ENCODE data around the gene KSR2.

The KSR2 gene

DNA sequence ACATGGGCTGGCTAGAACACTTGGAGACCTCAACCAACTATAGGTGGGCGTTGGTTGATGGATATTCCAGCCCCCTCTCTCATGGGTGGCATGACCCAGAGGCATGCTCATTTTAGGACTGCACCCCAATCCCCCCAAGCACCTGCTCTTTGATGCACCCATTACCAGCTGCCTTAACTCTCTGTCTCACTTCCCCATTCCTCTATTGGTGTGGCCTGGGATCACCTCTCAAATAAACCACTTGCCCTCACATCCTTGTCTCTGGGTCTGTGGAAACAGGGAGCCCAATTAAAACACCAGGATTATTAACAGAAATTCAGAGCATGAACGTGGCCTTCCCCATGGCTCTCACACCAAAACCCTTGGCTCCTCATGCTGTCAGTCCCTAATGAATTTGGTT is 405.1 kb downstream of the KSR2 start:
- H3K9me3 ChIP-seq (ENCODE audit: control insufficient read depth, low read length): no peaks in the 10 kb centered on the region
- no peak overlapping the region for H3K9ac ChIP-seq
- H2AFZ ChIP-seq: no peak overlapping the region
- H3K36me3 ChIP-seq (ENCODE audit: control insufficient read depth, insufficient read depth, low read length): no peaks in the 10 kb centered on the region
- no peak overlapping the region for H3K27ac ChIP-seq
- no peaks in the 10 kb centered on the region for H3K27me3 ChIP-seq (ENCODE audit: control insufficient read depth, insufficient read depth, low read length)
- no peak overlapping the region for H3K4me2 ChIP-seq (ENCODE audit: low read length)
- no peaks in the 10 kb centered on the region for H3K4me1 ChIP-seq
- H3K79me2 ChIP-seq: no peaks in the 10 kb centered on the region
- H3K4me3 ChIP-seq (ENCODE audit: low read depth, low read length): no peak overlapping the region
- TF ChIP-seq, protein P1, sequence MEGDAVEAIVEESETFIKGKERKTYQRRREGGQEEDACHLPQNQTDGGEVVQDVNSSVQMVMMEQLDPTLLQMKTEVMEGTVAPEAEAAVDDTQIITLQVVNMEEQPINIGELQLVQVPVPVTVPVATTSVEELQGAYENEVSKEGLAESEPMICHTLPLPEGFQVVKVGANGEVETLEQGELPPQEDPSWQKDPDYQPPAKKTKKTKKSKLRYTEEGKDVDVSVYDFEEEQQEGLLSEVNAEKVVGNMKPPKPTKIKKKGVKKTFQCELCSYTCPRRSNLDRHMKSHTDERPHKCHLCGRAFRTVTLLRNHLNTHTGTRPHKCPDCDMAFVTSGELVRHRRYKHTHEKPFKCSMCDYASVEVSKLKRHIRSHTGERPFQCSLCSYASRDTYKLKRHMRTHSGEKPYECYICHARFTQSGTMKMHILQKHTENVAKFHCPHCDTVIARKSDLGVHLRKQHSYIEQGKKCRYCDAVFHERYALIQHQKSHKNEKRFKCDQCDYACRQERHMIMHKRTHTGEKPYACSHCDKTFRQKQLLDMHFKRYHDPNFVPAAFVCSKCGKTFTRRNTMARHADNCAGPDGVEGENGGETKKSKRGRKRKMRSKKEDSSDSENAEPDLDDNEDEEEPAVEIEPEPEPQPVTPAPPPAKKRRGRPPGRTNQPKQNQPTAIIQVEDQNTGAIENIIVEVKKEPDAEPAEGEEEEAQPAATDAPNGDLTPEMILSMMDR (IDR thresholded peaks at IDR 0.05): no peak

DNA sequence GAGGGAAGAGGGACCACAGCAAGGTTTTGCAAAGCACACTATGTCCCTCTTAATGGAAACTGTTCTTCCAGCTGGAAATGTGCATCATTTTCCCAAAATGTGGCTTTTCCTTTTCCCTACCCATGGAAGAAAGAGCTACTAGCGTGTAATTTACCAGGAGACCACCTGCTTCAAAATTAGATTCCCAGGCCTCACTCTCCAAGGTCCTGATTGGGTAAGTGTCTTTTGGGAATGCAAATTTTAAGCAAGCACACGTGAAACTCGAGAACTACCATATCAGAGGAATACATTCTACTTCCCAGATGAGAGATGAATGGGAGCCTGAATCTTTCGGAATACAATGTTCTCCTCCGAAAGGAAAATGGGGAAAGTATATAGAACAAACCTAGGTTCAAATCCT is 405.8 kb downstream of the KSR2 start:
- Histone ChIP-seq H3K79me2 (no peaks in the 10 kb centered on the region), H3K4me1 (no peaks in the 10 kb centered on the region), H3K9me3 (ENCODE audit: control insufficient read depth, low read length) (no peaks in the 10 kb centered on the region), H3K27me3 (ENCODE audit: control insufficient read depth, insufficient read depth, low read length) (no peaks in the 10 kb centered on the region), H3K27ac (no peak overlapping the region), H3K9ac (no peak overlapping the region), H2AFZ (no peak overlapping the region), H3K4me3 (ENCODE audit: low read depth, low read length) (no peak overlapping the region), H3K4me2 (ENCODE audit: low read length) (no peak overlapping the region), H3K36me3 (ENCODE audit: control insufficient read depth, insufficient read depth, low read length) (no peaks in the 10 kb centered on the region)
- TF ChIP-seq, protein P1 (IDR thresholded peaks at IDR 0.05): no peak

DNA sequence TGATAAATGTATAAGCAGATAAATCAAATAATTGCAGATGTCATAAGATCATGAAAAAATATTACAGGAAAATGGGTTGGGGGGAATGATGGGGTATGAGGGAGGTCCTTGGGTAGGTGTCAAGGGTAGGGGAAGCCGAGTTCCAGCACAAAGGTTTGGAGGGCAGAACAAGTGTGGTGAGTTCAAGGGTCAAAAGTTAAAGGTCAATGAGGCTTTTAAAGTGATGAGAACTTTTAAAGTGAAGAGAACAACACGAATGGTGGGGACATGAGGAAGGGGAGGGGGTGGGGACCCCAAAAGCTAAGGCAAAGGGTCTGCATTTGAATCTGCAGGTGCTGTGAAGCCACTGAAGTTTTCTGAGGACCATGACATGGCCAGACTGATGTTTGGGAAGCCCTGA is 406.8 kb downstream of the KSR2 start:
- H3K36me3 ChIP-seq (ENCODE audit: control insufficient read depth, insufficient read depth, low read length): no peaks in the 10 kb centered on the region
- H3K4me2 ChIP-seq (ENCODE audit: low read length): no peak overlapping the region
- H2AFZ ChIP-seq: no peak overlapping the region
- no peaks in the 10 kb centered on the region for H3K4me1 ChIP-seq
- no peaks in the 10 kb centered on the region for H3K79me2 ChIP-seq
- no peak overlapping the region for H3K9ac ChIP-seq
- H3K9me3 ChIP-seq (ENCODE audit: control insufficient read depth, low read length): no peaks in the 10 kb centered on the region
- no peak overlapping the region for H3K27ac ChIP-seq
- H3K27me3 ChIP-seq (ENCODE audit: control insufficient read depth, insufficient read depth, low read length): no peaks in the 10 kb centered on the region
- TF ChIP-seq, protein P1 (IDR thresholded peaks at IDR 0.05): no peak
- H3K4me3 ChIP-seq (ENCODE audit: low read depth, low read length): no peak overlapping the region

DNA sequence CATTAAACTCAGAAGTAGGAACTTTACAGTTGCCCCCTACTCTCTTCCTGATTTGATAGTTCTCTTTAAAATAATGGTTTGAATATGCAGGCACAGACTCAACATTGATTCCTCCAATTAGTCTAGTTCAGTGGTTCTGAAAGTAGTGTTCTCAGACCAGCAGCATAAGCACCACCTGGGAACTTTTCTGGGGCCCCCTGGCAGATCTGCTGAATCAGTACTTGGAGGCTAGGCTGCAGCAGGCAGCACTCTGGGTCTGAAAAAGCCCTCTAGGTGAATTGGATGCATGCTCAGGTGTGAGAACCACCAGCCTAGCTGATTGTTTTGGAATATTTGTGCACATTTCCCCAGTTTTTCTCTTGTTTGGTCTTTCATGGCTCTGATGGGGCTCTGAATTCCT is 408.8 kb downstream of the KSR2 start:
- no peak overlapping the region for H3K4me3 ChIP-seq (ENCODE audit: low read depth, low read length)
- no peaks in the 10 kb centered on the region for H3K36me3 ChIP-seq (ENCODE audit: control insufficient read depth, insufficient read depth, low read length)
- H3K9ac ChIP-seq: no peak overlapping the region
- H3K27ac ChIP-seq: no peak overlapping the region
- H3K9me3 ChIP-seq (ENCODE audit: control insufficient read depth, low read length): no peaks in the 10 kb centered on the region
- no peaks in the 10 kb centered on the region for H3K27me3 ChIP-seq (ENCODE audit: control insufficient read depth, insufficient read depth, low read length)
- TF ChIP-seq, protein P1 (IDR thresholded peaks at IDR 0.05): no peak
- H2AFZ ChIP-seq: no peak overlapping the region
- H3K79me2 ChIP-seq: no peaks in the 10 kb centered on the region
- no peak overlapping the region for H3K4me2 ChIP-seq (ENCODE audit: low read length)
- no peaks in the 10 kb centered on the region for H3K4me1 ChIP-seq

DNA sequence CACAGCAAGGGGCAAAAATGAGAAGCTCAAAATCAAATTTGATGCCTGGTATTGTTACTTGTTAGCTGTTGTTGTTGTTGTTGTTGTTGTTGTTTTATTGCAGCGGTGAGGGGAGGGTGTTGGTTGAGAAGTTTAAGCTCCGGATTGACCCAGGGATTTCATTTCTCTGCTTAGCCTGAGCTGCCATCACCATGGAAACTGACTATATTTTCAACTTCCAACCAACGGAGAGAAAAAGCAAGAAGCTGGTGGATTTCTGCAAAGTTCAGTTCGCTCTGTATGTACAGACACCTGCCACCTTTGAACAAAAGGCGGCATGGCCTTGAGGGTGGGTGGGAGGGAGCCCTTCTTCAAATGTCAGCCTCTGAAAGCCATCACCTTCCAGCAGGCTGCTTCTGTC is 412.9 kb downstream of the KSR2 start:
- Histone ChIP-seq H3K9ac (no peak overlapping the region), H3K27me3 (ENCODE audit: control insufficient read depth, insufficient read depth, low read length) (no peaks in the 10 kb centered on the region), H3K27ac (no peak overlapping the region), H3K4me2 (ENCODE audit: low read length) (no peak overlapping the region), H3K36me3 (ENCODE audit: control insufficient read depth, insufficient read depth, low read length) (no peaks in the 10 kb centered on the region), H3K79me2 (no peaks in the 10 kb centered on the region), H3K4me3 (ENCODE audit: low read depth, low read length) (no peak overlapping the region), H3K9me3 (ENCODE audit: control insufficient read depth, low read length) (no peaks in the 10 kb centered on the region), H3K4me1 (no peaks in the 10 kb centered on the region), H2AFZ (no peak overlapping the region)
- TF ChIP-seq, protein P1 (IDR thresholded peaks at IDR 0.05): no peak

Measured in parathyroid adenoma (tissue), 2 donors.